ENCODE results near the gene EPAS1.

DNA sequence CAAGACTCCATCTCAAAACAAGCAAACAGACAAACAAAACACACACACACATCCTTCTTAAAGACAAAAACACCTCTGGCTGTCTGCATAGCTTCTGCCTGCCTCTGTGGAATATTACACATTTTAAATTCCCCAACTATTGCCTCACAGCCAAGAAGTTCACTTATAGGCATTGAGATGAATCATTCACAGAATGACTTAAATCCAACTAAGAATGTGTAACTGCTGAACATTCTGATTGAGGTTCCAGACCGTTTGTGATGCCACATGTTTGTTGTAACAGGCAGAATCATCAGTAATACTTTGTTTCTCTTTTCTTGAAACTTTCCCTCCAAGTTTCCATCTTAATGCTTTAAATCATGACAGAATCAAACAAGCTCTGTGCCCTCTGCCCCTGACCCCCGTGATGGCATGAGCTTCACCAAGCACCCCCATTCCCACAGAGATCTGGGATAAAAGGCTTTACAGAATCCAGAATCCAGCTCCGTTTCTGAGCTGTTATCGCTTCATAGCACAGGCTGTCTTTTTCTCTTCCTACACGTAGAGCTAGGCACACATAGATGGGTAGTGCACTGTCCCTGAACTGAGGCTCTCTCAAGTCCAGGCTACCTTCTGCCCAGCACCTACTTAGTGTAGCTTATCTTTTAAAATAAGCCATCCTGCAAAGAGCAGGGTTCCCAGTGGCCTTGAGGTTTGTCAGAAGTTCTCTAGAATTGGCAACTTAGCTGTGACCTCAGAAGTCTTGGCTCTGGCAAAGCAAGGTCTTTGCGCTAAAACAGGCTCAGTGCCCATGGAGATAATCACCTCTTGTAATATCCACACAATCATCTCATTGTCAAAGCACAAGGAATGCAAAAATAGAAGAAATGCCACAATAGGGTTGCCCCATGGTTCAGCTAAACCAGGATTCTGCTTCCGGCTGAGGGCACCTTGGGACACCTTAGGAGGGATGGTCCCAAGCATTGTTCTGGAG, 32.9 kb downstream of the EPAS1 start:
- TF ChIP-seq EZH2 (IDR thresholded peaks at IDR 0.05; ENCODE audit: insufficient read depth, poor library complexity, severe bottlenecking), result no peak
- no peak for TF ChIP-seq EZH2phosphoT487 (IDR thresholded peaks at IDR 0.05; ENCODE audit: insufficient read depth, low read depth)
